NT2/D1 (cell line): ENCODE results near the gene PLB1.

Experiments used
- YY1 ChIP-seq: IDR thresholded peaks from 2 replicates; pipeline ENCODE4 v1.6.1; 2011; ENCODE audit not compliant: insufficient read length, insufficient read depth
- ZNF274 ChIP-seq: IDR thresholded peaks from 2 replicates; pipeline ENCODE4 v1.6.1; 2011; ENCODE audit warnings: mild to moderate bottlenecking, low read depth, low read length

DNA sequence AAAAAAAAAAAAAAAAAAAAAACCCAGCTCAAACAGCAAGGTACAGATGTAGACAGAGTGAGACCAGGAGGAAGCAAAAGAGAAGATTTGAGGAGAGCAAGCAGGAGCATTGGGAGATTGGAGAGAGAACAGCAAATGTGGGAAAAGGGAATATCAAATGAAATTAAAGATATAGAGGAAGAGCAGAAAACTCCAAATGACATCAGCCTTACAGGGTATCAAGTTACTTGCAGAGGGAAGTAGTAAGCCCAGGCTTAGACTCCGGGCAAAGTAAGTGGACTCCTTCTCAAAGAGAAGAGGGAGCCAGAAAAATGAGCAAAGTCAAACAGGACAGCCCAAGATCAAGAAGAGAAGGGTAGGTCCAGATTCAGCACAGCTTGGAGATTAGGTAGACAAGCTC is 162.5 kb downstream of the PLB1 start:
- TF ChIP-seq YY1 (no peak), ZNF274 (no peak)
